MCF 10A (cell line): ENCODE measurements around the gene MAP1LC3A. TPM values are rescaled to one million over a fixed set of nuclear protein-coding genes. Genes with fewer than 3 reads are reported as not detected.

Source experiments
- BruUV-seq: library from RNA; stranded (reverse); fragments of 400-500 nt; replicated peaks from 2 replicates; lab custom pipeline; 2021; lab: Mats Ljungman, UMichigan
- CTCF ChIA-PET: fragments of 300-600 bp; sonication (Branson Sonifier 250); formaldehyde crosslinking; extraction: SDS; loops from one replicate; lab custom pipeline; 2021; ENCODE audit warnings: antibody characterized with exemption, inconsistent platforms; lab: Yijun Ruan, JAX
- POLR2A ChIA-PET: fragments of 300-600, 350-650 bp; sonication (Branson Sonifier 250); formaldehyde crosslinking; extraction: SDS; loops from one replicate; lab custom pipeline; 2020; ENCODE audit warnings: antibody characterized with exemption, inconsistent platforms; lab: Yijun Ruan, JAX
- DNase-seq: peaks from one replicate; pipeline ENCODE4 v3.0.0-alpha.2; 2018; ENCODE audit not compliant: unreplicated experiment
- H3K27ac Mint-ChIP-seq: one replicate; pipeline ENCODE4 v1.8.0; 2022; ENCODE audit warnings: mild to moderate bottlenecking, low read depth, mixed read lengths; ENCODE audit not compliant: unreplicated experiment
- H3K27me3 Mint-ChIP-seq: one replicate; pipeline ENCODE4 v1.8.0; 2022; ENCODE audit warnings: mixed read lengths; ENCODE audit not compliant: insufficient read depth, unreplicated experiment
- H3K36me3 Mint-ChIP-seq: one replicate; pipeline ENCODE4 v1.8.0; 2022; ENCODE audit warnings: mild to moderate bottlenecking, moderate library complexity, mixed read lengths; ENCODE audit not compliant: insufficient read depth, unreplicated experiment
- H3K4me1 Mint-ChIP-seq: one replicate; pipeline ENCODE4 v1.8.0; 2022; ENCODE audit warnings: mixed read lengths; ENCODE audit not compliant: insufficient read depth, unreplicated experiment
- H3K4me3 Mint-ChIP-seq: one replicate; pipeline ENCODE4 v1.8.0; 2022; ENCODE audit warnings: mild to moderate bottlenecking, moderate library complexity, mixed read lengths; ENCODE audit not compliant: unreplicated experiment
- H3K9me3 Mint-ChIP-seq: one replicate; pipeline ENCODE4 v1.8.0; 2022; ENCODE audit warnings: mixed read lengths; ENCODE audit not compliant: unreplicated experiment
- CTCF ChIP-seq: fragments of 200-600 bp; IDR thresholded peaks from one replicate; pipeline ENCODE4 v1.8.0; 2022; ENCODE audit warnings: antibody characterized with exemption, mild to moderate bottlenecking; ENCODE audit not compliant: unreplicated experiment
- intact Hi-C: fragments of 100-400 bp; cut with micrococcal nuclease; formaldehyde crosslinking; loops from 2 replicates; pipeline ENCODE4 v1.14.1; 2022
- total RNA-seq: library from RNA; stranded (reverse); gene quantifications from 2 replicates; pipeline ENCODE4 v1.2.3, GENCODE V29; 2022

The MAP1LC3A gene
- total RNA-seq, 1 experiment from 2014 or later = 10.5 TPM

GRCh38 chr20:34579979-34580940 is 21.7 kb downstream of the MAP1LC3A start:
- ChIA-PET POLR2A (interaction anchor here (0.6 to 3.7 kb wide), 10 partner anchors 16 to 538 kb away, joined by 3 to 36 read pairs (median 3); partner anchors contain the start of gene TP53INP2), CTCF (interaction anchor here (0.7 to 7.7 kb wide), 25 partner anchors 9 to 383 kb away, joined by 3 to 136 read pairs (median 4); partner anchors contain the start of gene TP53INP2)
- Mint-ChIP-seq H3K9me3 (no peaks in the 10 kb centered on the region), H3K4me1 (no peaks in the 10 kb centered on the region), H3K36me3 (peaks cover 5% of the 10 kb centered on the region), H3K27me3 (no peaks in the 10 kb centered on the region), H3K4me3 (no peak overlapping the region), H3K27ac (no peak overlapping the region)
- intact Hi-C loops = loop anchor here (1.0 to 2.0 kb wide), 3 partner anchors 125 to 267 kb away; no protein-coding TSS in a partner anchor
- TF ChIP-seq CTCF = no peak
- BruUV-seq = no TSS peak
- DNase-seq = no peak

GRCh38 chr20:34581341-34582184 is 23.0 kb downstream of the MAP1LC3A start:
- ChIA-PET POLR2A (interaction anchor here (0.7 to 3.7 kb wide), 5 partner anchors 40 to 138 kb away, joined by 3 to 36 read pairs (median 3); partner anchors contain the start of genes PIGU and TP53INP2), CTCF (interaction anchor here (0.6 to 7.7 kb wide), 3 partner anchors 174 to 271 kb away, joined by 3 to 136 read pairs (median 41); no protein-coding TSS in a partner anchor)
- peaks cover 5% of the 10 kb centered on the region for H3K36me3 Mint-ChIP-seq
- BruUV-seq = no TSS peak
- intact Hi-C loops = no loop called here
- no peaks in the 10 kb centered on the region for H3K4me1 Mint-ChIP-seq
- H3K4me3 Mint-ChIP-seq = no peak overlapping the region
- H3K9me3 Mint-ChIP-seq = no peaks in the 10 kb centered on the region
- no peak overlapping the region for H3K27ac Mint-ChIP-seq
- no peak for TF ChIP-seq CTCF
- no peak for DNase-seq
- H3K27me3 Mint-ChIP-seq = no peaks in the 10 kb centered on the region

- CTCF ChIA-PET = interaction anchor here (0.6 to 7.7 kb wide), 2 partner anchors 185 to 271 kb away, joined by 3 to 136 read pairs; no protein-coding TSS in a partner anchor
- BruUV-seq = no TSS peak
- H3K27me3 Mint-ChIP-seq = no peaks in the 10 kb centered on the region
- intact Hi-C loops = no loop called here
- H3K36me3 Mint-ChIP-seq = peaks cover 5% of the 10 kb centered on the region
- no peak for TF ChIP-seq CTCF
- POLR2A ChIA-PET = interaction anchor here (0.7 to 1.4 kb wide), 3 partner anchors 39 to 137 kb away, joined by 3 read pairs; partner anchors contain the start of gene PIGU
- H3K9me3 Mint-ChIP-seq = no peaks in the 10 kb centered on the region
- no peak overlapping the region for H3K27ac Mint-ChIP-seq
- no peak for DNase-seq
- no peak overlapping the region for H3K4me3 Mint-ChIP-seq
- H3K4me1 Mint-ChIP-seq = no peaks in the 10 kb centered on the region
Observed at GRCh38 chr20:34582221-34582620, 23.7 kb downstream of the MAP1LC3A start.
